Activated CD8-positive, alpha-beta memory T cell treated with anti-CD3 and anti-CD28 coated beads, Interleukin-2, amount 10 ng/mL, durations not matched to agents 7 days and 5 days (primary cell): ENCODE measurements around the gene ORAI3. TPM values are rescaled to one million over a fixed set of nuclear protein-coding genes. Genes with fewer than 3 reads are reported as not detected.

Experiments
- ATAC-seq: fragments of 150-1000 bp; cut with Tn5 transposase; one replicate; pipeline ENCODE4 v1.10.0; 2021; ENCODE audit warnings: moderate library complexity
- CTCF ChIA-PET: fragments of 350-600 bp; sonication (Branson Sonifier 250); formaldehyde crosslinking; loops from one replicate; lab custom pipeline; 2021; ENCODE audit warnings: antibody characterized with exemption; lab: Charles Lee
- DNase-seq: peaks from one replicate; pipeline ENCODE4 v3.0.0-alpha.2; 2020
- H3K27ac Mint-ChIP-seq: one replicate; pipeline ENCODE4 v1.8.0; 2021; ENCODE audit warnings: mild to moderate bottlenecking, mixed read lengths
- H3K27me3 Mint-ChIP-seq: one replicate; pipeline ENCODE4 v1.8.0; 2021; ENCODE audit warnings: mixed read lengths
- H3K36me3 Mint-ChIP-seq: one replicate; pipeline ENCODE4 v1.8.0; 2021; ENCODE audit warnings: mild to moderate bottlenecking, mixed read lengths
- H3K4me1 Mint-ChIP-seq: one replicate; pipeline ENCODE4 v1.8.0; 2021; ENCODE audit warnings: mixed read lengths
- H3K4me3 Mint-ChIP-seq: one replicate; pipeline ENCODE4 v1.8.0; 2021; ENCODE audit warnings: mild to moderate bottlenecking, moderate library complexity, mixed read lengths
- H3K9me3 Mint-ChIP-seq: one replicate; pipeline ENCODE4 v1.8.0; 2022; ENCODE audit warnings: low read depth, mixed read lengths
- total RNA-seq, 2 experiments: library from RNA; stranded (reverse); gene quantifications; one replicate each; pipeline ENCODE4 v1.2.3, GENCODE V29; 2021

ORAI3 gene
- total RNA-seq, 2 experiments from 2014 or later, result 19.5 to 20.5 TPM

- H3K27ac Mint-ChIP-seq, result no peak overlapping the region
- H3K4me3 Mint-ChIP-seq, result no peak overlapping the region
- peaks cover 46% of the 10 kb centered on the region for H3K36me3 Mint-ChIP-seq
- ATAC-seq (peak; percentile 27), DNase-seq (no peak)
- CTCF ChIA-PET, result interaction anchor here (0.9 to 1.2 kb wide), 2 partner anchors 12 to 19 kb away, joined by 3 read pairs; partner anchors contain the start of gene HSD3B7
- no peaks in the 10 kb centered on the region for H3K27me3 Mint-ChIP-seq
- no peaks in the 10 kb centered on the region for H3K9me3 Mint-ChIP-seq
- H3K4me1 Mint-ChIP-seq, result no peaks in the 10 kb centered on the region
Observed at GRCh38 chr16:30972872-30973271, 24.0 kb downstream of the ORAI3 start.

- DNase-seq (no peak), ATAC-seq (no peak)
- Mint-ChIP-seq H3K27ac (no peak overlapping the region), H3K4me1 (no peaks in the 10 kb centered on the region), H3K4me3 (no peak overlapping the region), H3K36me3 (peaks cover 42% of the 10 kb centered on the region), H3K27me3 (no peaks in the 10 kb centered on the region), H3K9me3 (no peaks in the 10 kb centered on the region)
- CTCF ChIA-PET, result no interaction called here
Observed at GRCh38 chr16:30974348-30974747, 25.5 kb downstream of the ORAI3 start.

- Mint-ChIP-seq H3K27me3 (no peaks in the 10 kb centered on the region), H3K4me3 (no peak overlapping the region), H3K9me3 (no peaks in the 10 kb centered on the region), H3K27ac (no peak overlapping the region), H3K4me1 (no peaks in the 10 kb centered on the region), H3K36me3 (peaks cover 32% of the 10 kb centered on the region)
- CTCF ChIA-PET, result no interaction called here
- no peak for DNase-seq
- no peak for ATAC-seq
Observed at GRCh38 chr16:30976486-30976885, 27.6 kb downstream of the ORAI3 start.

- DNase-seq, result no peak
- CTCF ChIA-PET, result interaction anchor here (0.7 to 0.8 kb wide), 3 partner anchors 17 to 133 kb away, joined by 3 read pairs; no protein-coding TSS in a partner anchor
- no peaks in the 10 kb centered on the region for H3K27me3 Mint-ChIP-seq
- no peaks in the 10 kb centered on the region for H3K4me1 Mint-ChIP-seq
- ATAC-seq, result peak; percentile 25
- H3K36me3 Mint-ChIP-seq, result peaks cover 26% of the 10 kb centered on the region
- H3K4me3 Mint-ChIP-seq, result no peak overlapping the region
- H3K9me3 Mint-ChIP-seq, result no peaks in the 10 kb centered on the region
- no peak overlapping the region for H3K27ac Mint-ChIP-seq
Observed at GRCh38 chr16:30977502-30977901, 28.6 kb downstream of the ORAI3 start.

GRCh38 chr16:30979170-30980022 lies 30.5 kb downstream of the ORAI3 start:
- Mint-ChIP-seq H3K4me1 (peaks cover 2% of the 10 kb centered on the region), H3K4me3 (no peak overlapping the region), H3K27me3 (no peaks in the 10 kb centered on the region), H3K36me3 (peaks cover 20% of the 10 kb centered on the region), H3K27ac (no peak overlapping the region), H3K9me3 (no peaks in the 10 kb centered on the region)
- CTCF ChIA-PET, result no interaction called here
- no peak for ATAC-seq
- DNase-seq, result no peak

- no peak for DNase-seq
- ATAC-seq, result no peak
- CTCF ChIA-PET, result no interaction called here
- peaks cover 7% of the 10 kb centered on the region for H3K4me1 Mint-ChIP-seq
- no peaks in the 10 kb centered on the region for H3K27me3 Mint-ChIP-seq
- H3K27ac Mint-ChIP-seq, result no peak overlapping the region
- peaks cover 19% of the 10 kb centered on the region for H3K36me3 Mint-ChIP-seq
- no peak overlapping the region for H3K4me3 Mint-ChIP-seq
- H3K9me3 Mint-ChIP-seq, result no peaks in the 10 kb centered on the region
Observed at GRCh38 chr16:30980023-30980371, 31.1 kb downstream of the ORAI3 start.

- CTCF ChIA-PET, result no interaction called here
- peaks cover 19% of the 10 kb centered on the region for H3K36me3 Mint-ChIP-seq
- ATAC-seq, result no peak
Observed at GRCh38 chr16:30980434-30980833, 31.6 kb downstream of the ORAI3 start.

GRCh38 chr16:30980959-30981358 lies 32.1 kb downstream of the ORAI3 start:
- H3K9me3 Mint-ChIP-seq, result no peaks in the 10 kb centered on the region
- peaks cover 14% of the 10 kb centered on the region for H3K4me1 Mint-ChIP-seq
- CTCF ChIA-PET, result interaction anchor here (1.0 kb wide), 1 partner anchor 108 kb away, joined by 3 read pairs; the partner anchor contains the start of gene PRSS53
- no peak for DNase-seq
- no peaks in the 10 kb centered on the region for H3K27me3 Mint-ChIP-seq
- no peak overlapping the region for H3K4me3 Mint-ChIP-seq
- ATAC-seq, result no peak
- peaks cover 15% of the 10 kb centered on the region for H3K36me3 Mint-ChIP-seq
- no peak overlapping the region for H3K27ac Mint-ChIP-seq

More at GRCh38 chr16:30980434-30980833, 31.6 kb downstream of the ORAI3 start:
- Mint-ChIP-seq H3K4me3 (no peak overlapping the region), H3K27me3 (no peaks in the 10 kb centered on the region), H3K9me3 (no peaks in the 10 kb centered on the region), H3K27ac (no peak overlapping the region), H3K4me1 (peaks cover 11% of the 10 kb centered on the region)
- DNase-seq, result no peak

- Mint-ChIP-seq H3K36me3 (peaks cover 8% of the 10 kb centered on the region), H3K4me3 (no peak overlapping the region), H3K27ac (no peak overlapping the region), H3K27me3 (no peaks in the 10 kb centered on the region), H3K4me1 (peaks cover 15% of the 10 kb centered on the region), H3K9me3 (no peaks in the 10 kb centered on the region)
- no peak for ATAC-seq
- CTCF ChIA-PET, result interaction anchor here (0.8 to 7.0 kb wide), 9 partner anchors 12 to 886 kb away, joined by 3 to 97 read pairs (median 6); partner anchors contain the start of genes VKORC1 and ZNF843
- DNase-seq, result no peak
Observed at GRCh38 chr16:30982548-30983288, 33.9 kb downstream of the ORAI3 start.

GRCh38 chr16:30983289-30983889 lies 34.5 kb downstream of the ORAI3 start:
- DNase-seq, result no peak
- no peaks in the 10 kb centered on the region for H3K9me3 Mint-ChIP-seq
- ATAC-seq, result no peak
- H3K36me3 Mint-ChIP-seq, result peaks cover 8% of the 10 kb centered on the region
- H3K27me3 Mint-ChIP-seq, result no peaks in the 10 kb centered on the region
- CTCF ChIA-PET, result interaction anchor here (0.7 to 7.0 kb wide), 12 partner anchors 11 to 885 kb away, joined by 3 to 97 read pairs (median 4); partner anchors contain the start of genes VKORC1 and ZNF843
- no peak overlapping the region for H3K27ac Mint-ChIP-seq
- H3K4me1 Mint-ChIP-seq, result peaks cover 15% of the 10 kb centered on the region
- H3K4me3 Mint-ChIP-seq, result no peak overlapping the region

- no peak overlapping the region for H3K27ac Mint-ChIP-seq
- CTCF ChIA-PET, result interaction anchor here (0.6 to 7.0 kb wide), 27 partner anchors 10 to 884 kb away, joined by 3 to 97 read pairs (median 4); partner anchors contain the start of genes KAT8, VKORC1, ZNF646 and ZNF668
- no peaks in the 10 kb centered on the region for H3K9me3 Mint-ChIP-seq
- peaks cover 15% of the 10 kb centered on the region for H3K4me1 Mint-ChIP-seq
- H3K27me3 Mint-ChIP-seq, result no peaks in the 10 kb centered on the region
- peaks cover 6% of the 10 kb centered on the region for H3K36me3 Mint-ChIP-seq
- DNase-seq, result no peak
- no peak for ATAC-seq
- no peak overlapping the region for H3K4me3 Mint-ChIP-seq
Observed at GRCh38 chr16:30983898-30984610, 35.2 kb downstream of the ORAI3 start.

GRCh38 chr16:30984669-30985400 lies 36.0 kb downstream of the ORAI3 start, which contains the start of gene HSD3B7:
HSD3B7 (plus strand) TSS chr16:30985207; CDS start chr16:30985659, 452 bp downstream.
- H3K27ac Mint-ChIP-seq, result peak within 1 kb of the TSS; percentile 54
- no peaks in the 10 kb centered on the region for H3K27me3 Mint-ChIP-seq
- peaks cover 6% of the 10 kb centered on the region for H3K36me3 Mint-ChIP-seq
- no peaks in the 10 kb centered on the region for H3K9me3 Mint-ChIP-seq
- CTCF ChIA-PET, result interaction anchor here (0.6 to 7.0 kb wide), 29 partner anchors 10 to 884 kb away, joined by 3 to 97 read pairs (median 4); partner anchors contain the start of genes KAT8, VKORC1, ZNF646 and ZNF668
- peak; percentile 89 for ATAC-seq
- H3K4me3 Mint-ChIP-seq, result peak within 1 kb of the TSS; percentile 32
- peak; percentile 88 for DNase-seq
- peaks cover 15% of the 10 kb centered on the region for H3K4me1 Mint-ChIP-seq
